Fibroblast of gingiva (primary cell): ENCODE results near the gene EXT2.

Experiments
- DNase-seq: peaks from one replicate; pipeline ENCODE4 v3.0.0-alpha.2; 2011; ENCODE audit warnings: low read depth

EXT2 gene

DNA sequence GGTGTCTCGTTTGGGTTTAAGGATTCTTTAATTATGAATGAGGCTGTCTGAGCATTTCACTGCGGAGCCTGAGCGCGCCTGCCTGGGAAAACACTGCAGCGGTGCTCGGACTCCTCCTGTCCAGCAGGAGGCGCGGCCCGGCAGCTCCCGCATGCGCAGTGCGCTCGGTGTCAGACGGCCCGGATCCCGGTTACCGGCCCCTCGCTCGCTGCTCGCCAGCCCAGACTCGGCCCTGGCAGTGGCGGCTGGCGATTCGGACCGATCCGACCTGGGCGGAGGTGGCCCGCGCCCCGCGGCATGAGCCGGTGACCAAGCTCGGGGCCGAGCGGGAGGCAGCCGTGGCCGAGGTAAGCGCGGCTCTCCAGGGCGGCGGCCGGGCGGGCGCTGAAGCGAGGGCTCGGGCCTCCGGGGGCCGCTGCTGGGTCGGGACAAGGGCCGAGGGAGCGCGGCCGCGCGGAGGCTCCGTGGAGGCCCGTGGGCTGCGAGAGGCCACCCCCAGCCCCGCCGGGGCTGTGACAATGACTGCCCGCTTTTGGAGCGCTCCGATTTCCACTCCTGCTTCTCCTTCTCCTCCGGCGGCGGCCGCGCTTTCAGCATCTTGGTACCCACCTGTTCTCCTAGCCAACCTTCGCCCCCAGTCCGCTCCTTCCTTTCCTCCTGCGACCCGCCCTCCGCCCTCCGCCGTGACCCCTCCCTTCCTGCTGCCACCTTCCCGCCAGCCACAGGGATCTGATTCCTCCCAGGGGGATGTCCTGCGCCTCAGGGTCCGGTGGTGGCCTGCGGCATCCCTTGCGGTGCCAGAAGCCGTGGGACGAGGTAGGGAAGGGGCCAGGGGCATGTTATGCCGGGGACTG is at the start of gene EXT2:
EXT2 (plus strand) TSS at position 173 of the 854 bp plus-strand sequence. CDS start 12,035 bp downstream, outside the sequence.
- DNase-seq = peak; percentile 77

GRCh38 chr11:44046182-44046581 is 49.3 kb upstream of the EXT2 start:
- DNase-seq = no peak

DNA sequence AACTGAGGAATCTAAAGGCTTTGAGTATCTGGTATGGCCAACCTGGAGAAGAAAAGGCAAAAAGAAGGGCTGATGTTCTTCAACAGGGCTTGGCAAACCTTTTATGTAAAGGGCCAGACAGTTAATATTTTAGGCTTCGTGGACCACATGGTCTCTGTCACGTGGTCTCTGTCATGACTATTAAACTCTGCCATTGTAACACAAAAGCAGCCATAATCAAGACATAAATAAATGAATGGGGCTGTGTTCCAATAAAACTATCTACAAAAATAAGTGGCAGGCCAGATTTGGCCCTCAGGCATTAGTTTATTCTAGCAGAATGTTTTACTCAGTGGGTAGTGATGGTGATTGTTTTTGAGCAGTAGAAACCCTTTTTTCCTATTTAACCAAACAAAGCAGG is 48.2 kb upstream of the EXT2 start:
- no peak for DNase-seq

DNA sequence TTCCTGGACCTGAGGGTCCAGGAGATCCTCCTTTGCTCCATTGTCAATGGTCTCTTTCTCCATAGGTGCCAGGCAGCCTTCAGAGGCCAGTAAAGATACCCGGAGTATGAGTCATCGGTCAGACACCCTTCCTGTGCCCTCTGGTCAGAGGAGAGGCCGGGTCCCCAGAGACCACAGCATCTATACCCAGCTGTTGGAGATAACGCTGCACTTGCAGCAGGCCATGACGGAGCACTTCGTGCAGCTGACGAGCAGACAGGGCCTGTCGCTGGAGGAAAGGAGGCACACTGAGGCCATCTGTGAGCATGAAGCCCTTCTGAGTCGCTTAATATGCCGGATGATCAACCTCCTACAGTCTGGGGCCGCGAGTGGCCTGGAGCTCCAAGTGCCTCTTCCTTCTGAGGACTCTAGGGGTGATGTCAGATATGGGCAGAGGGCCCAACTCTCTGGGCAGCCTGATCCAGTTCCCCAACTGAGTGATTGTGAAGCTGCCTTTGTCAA is 47.5 kb upstream of the EXT2 start, which contains the start of gene ACCSL:
ACCSL (plus strand) TSS at position 51 of the 501 bp plus-strand sequence; CDS start at position 107, 56 bp downstream.
- DNase-seq = no peak

- no peak for DNase-seq
Measured at GRCh38 chr11:44049832-44050231, 45.6 kb upstream of the EXT2 start.

DNA sequence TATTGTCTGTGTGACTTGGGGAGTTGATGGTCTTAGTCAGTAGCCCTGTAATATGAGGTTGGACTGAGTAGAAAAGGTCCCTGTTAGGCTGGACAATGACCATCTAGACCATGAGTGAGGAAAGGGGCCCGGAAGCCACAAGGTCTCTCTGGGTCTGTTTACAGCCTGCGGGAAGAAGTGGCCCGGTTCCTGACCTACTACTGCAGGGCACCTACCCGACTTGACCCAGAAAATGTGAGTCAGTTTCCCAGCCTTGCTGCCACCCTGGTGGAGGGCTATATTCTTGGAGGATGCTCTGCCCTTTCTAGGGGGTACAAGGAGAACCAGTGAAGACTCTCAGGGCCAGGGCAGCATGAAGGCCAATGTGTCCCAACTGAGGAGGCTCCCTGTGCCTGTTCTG is 44.3 kb upstream of the EXT2 start:
- DNase-seq = no peak

DNA sequence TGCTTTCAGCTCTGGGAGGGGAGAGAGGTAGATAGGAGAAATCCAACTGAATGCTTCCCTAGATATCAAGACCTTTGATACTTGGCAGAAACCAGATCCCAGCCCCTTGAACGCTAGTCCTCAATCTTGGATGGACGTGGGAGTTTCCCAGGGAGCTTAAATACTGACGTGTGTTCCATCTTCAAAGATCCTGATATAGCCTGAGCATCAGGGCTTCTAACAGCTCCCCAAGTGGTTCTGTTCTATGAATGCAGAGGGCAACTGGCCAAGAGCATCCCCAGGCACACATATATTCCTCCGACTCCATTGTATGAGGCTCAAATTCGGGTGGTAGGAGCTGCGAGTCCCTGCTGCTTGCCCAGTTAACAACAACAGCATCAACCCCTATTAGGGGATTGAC is 38.1 kb upstream of the EXT2 start:
- DNase-seq = no peak

DNA sequence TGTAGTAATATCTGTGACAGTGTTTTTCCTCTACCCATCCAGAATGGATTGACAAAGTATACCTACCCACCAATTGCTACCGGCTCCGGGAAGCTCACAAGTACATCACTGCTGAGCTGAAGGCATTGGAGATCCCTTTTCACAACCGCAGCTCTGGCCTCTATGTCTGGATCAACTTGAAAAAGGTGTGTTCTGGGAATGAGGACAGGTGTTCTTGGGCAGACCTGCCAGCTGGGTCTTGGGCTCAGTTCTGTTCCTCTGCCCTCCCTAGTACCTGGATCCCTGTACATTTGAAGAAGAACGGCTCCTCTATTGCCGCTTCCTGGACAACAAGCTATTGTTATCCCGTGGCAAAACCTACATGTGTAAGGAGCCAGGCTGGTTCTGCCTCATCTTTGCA is 37.2 kb upstream of the EXT2 start:
- DNase-seq = no peak

GRCh38 chr11:44065161-44065661 is 30.3 kb upstream of the EXT2 start:
- DNase-seq = no peak

GRCh38 chr11:44065841-44066731 is 29.4 kb upstream of the EXT2 start, which contains the start of gene ACCS:
TSS of gene ACCS (plus strand) at chr11:44066270. CDS start at chr11:44067628, 1,358 bp downstream.
- peak; percentile 97 for DNase-seq

DNA sequence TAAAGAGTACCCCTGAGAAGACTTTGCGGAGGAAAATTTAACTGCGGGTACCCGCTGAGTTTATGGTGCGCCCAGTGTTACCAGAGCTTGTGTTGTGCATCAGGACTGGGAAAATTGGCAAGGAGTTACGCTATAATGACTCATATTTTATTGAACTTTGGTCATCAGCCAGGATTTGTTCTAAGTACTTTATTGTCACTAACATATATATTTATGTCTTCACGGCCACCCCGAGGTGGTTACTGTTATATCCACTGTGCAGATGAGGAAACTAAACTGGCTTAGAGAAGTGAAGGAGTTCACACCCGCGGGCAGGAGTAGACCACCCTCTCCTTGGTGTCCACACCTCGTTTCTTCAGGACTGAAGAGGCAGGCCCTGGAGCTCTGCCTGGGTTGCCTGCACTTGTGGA is 28.7 kb upstream of the EXT2 start:
- peak; percentile 60 for DNase-seq

GRCh38 chr11:44067266-44067665 is 28.2 kb upstream of the EXT2 start:
- DNase-seq = no peak

- DNase-seq = no peak
Measured at GRCh38 chr11:44068180-44068579, 27.3 kb upstream of the EXT2 start.

- DNase-seq = no peak
Measured at GRCh38 chr11:44071157-44071556, 24.3 kb upstream of the EXT2 start.

DNA sequence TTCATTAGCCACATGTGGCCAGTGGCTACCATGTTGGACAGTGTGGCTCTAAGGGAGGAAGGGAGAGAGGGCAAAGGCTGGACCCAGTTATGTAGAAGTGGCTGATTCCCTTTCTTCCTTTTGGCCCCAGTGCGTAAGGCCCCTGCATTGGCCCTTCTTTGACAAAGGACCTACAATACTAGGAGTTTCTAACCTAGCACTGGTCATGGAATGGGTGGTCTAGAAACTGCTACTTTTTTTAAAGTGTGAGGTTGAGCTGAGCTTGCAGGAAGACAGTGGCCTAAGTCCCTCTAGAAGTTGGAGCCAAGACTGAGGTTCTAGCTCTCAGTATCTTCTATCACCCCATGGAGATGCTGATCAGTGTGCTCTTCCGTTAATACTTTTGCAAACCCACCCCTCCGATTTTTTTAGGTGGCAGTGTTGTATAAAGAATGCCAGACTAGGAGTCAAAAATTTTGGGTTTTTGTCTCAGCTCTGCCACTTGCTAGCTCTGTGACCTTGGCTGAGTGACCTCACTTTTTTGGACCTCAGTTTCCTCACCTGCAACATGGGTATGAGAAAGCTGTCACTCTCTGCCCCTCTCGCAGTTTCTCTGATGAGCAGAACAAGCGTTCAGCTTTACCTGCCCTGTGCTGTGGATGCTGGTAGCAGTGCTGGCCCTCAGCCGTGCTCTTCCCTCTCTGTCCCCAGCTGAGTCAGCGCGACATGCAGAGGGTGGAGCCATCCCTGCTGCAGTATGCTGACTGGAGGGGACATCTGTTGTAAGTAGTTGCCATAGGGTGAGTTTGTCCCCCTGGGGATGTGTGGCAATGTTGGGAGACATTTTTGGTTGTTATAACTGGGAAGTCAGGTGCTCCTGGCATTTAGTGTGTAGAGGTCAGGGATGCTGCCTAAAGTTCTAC is 22.5 kb upstream of the EXT2 start:
- DNase-seq = no peak

DNA sequence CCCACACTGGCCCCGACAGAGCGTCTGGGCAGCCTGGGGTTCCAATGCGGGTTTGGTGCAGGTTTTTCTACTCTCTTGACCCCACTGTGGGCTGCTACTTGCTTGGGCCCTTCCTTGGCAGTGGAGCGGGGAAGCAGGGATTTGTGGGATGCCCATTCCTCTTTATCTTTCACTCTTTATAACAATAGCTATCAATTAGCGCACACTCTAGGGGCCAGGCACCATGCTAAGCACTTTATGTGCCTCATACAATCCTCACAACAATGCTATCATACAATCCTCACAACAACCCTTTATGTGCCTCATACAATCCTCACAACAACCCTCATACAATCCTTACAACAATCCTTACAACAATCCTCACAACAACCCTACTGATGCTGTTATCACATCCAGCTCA is 16.7 kb upstream of the EXT2 start:
- DNase-seq = no peak

- DNase-seq = no peak
Measured at GRCh38 chr11:44079376-44079775, 16.1 kb upstream of the EXT2 start.

DNA sequence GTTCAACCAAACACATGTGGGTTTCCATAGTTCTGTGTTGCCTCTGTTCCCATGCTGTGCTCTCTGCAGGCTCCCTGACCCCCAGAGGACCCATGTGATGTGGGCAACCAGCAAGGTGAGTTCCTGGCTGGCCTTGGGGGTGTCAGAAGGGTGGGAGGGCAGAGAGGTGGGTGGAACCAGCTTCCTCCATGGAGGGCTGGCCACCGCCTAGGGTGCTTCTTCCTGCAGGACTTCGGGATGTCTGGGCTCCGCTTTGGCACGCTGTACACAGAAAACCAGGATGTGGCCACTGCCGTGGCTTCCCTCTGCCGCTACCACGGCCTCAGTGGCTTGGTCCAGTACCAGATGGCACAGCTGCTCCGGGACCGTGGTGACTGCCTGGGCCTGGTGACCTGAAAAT is 14.5 kb upstream of the EXT2 start:
- no peak for DNase-seq

DNA sequence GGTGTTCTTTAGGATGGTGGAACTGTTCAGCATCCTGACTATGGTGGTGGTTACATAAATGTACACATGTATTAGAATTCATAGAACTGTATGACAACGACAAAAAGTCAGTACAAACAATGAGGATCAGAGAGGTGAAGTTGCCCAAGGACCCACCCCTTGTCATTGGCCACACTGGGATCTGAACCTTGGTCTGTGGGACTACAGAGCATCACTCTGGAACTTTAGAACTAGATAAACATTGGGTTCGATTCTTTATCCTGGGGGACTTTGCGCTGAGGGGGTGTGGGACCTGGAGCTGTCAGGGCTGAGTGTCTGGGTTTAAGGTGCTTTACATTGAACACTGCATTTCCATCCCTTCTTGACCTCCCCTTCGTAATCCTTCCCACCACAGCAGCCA is 12.8 kb upstream of the EXT2 start:
- no peak for DNase-seq

GRCh38 chr11:44083433-44083832 is 12.0 kb upstream of the EXT2 start:
- no peak for DNase-seq

GRCh38 chr11:44083906-44084305 is 11.6 kb upstream of the EXT2 start:
- DNase-seq = no peak
